Lung (tissue), 12 donors: Measurements from ENCODE around the gene NAA15. TPM values are rescaled to one million over a fixed set of nuclear protein-coding genes. Genes with fewer than 3 reads are reported as not detected.
"Not testable (repeated sequence)": the region's sequence is repeated elsewhere in the genome, so short reads cannot be mapped to it uniquely, and the experiment has no call there.

ENCODE experiments used
- ATAC-seq: fragments of 200-7000 bp; cut with Tn5 transposase; one replicate; pipeline ENCODE4 v1.9.1; 2020; ENCODE audit warnings: moderate number of reproducible peaks; ENCODE audit not compliant: insufficient read depth, low FRiP score
- DNase-seq, 3 donors: peaks; one replicate each; pipeline ENCODE4 v3.0.0-alpha.2; 2013 to 2017
- H3K27ac ChIP-seq, 2 donors: one replicate each; pipeline ENCODE4 v1.5.1; 2013; ENCODE audit warnings: mild to moderate bottlenecking in 2 of 2, moderate library complexity in 2 of 2, control low read depth in 1 of 2, inconsistent platforms in 1 of 2, low read depth in 1 of 2, low read length in 1 of 2
- H3K27me3 ChIP-seq, 3 donors: one replicate each; pipeline ENCODE4 v1.5.1; 2013; ENCODE audit warnings: low read length in 2 of 3; ENCODE audit not compliant: control insufficient read depth in 3 of 3, insufficient read depth in 3 of 3
- H3K36me3 ChIP-seq, 4 donors: one replicate each; pipeline ENCODE4 v1.5.1; 2013; ENCODE audit warnings: low read length in 4 of 4, mild to moderate bottlenecking in 1 of 4, moderate library complexity in 1 of 4; ENCODE audit not compliant: control insufficient read depth in 4 of 4, insufficient read depth in 4 of 4
- H3K4me1 ChIP-seq, 5 donors: one replicate each; pipeline ENCODE4 v1.5.1; 2013; ENCODE audit warnings: low read length in 5 of 5, mild to moderate bottlenecking in 2 of 5, moderate library complexity in 1 of 5; ENCODE audit not compliant: control insufficient read depth in 5 of 5, insufficient read depth in 5 of 5
- H3K4me3 ChIP-seq: one replicate; pipeline ENCODE4 v1.5.1; 2013; ENCODE audit warnings: mild to moderate bottlenecking, control low read depth, moderate library complexity
- H3K9ac ChIP-seq, 2 donors: one replicate each; pipeline ENCODE4 v1.5.1; 2013; ENCODE audit warnings: low read length in 2 of 2, control low read depth in 1 of 2; ENCODE audit not compliant: insufficient read depth in 1 of 2
- H3K9me3 ChIP-seq, 4 donors: one replicate each; pipeline ENCODE4 v1.5.1; 2013; ENCODE audit warnings: low read length in 3 of 4, mild to moderate bottlenecking in 1 of 4, moderate library complexity in 1 of 4; ENCODE audit not compliant: control insufficient read depth in 4 of 4, insufficient read depth in 3 of 4
- WGBS, 2 donors: extraction: QIAGEN DNeasy Blood & Tissue Kit; methylation state at CpG; one replicate each; pipeline ENCODE4 v1.1.7; 2013; 5-methylcytosine and 5-hydroxymethylcytosine counted together
- polyA plus RNA-seq, 2 donors: library from polyadenylated mRNA; stranded (reverse); fragments of 200-250 nt; gene quantifications; one replicate each; pipeline ENCODE4 v1.2.1, GENCODE V29; 2013
- total RNA-seq, 2 donors: library from RNA; depleted of rRNA in 1 of 2; stranded (reverse); fragments of >200 nt in 1 of 2; gene quantifications; one replicate each; pipeline ENCODE4 v1.2.1, GENCODE V29; 2014 to 2021
- TF ChIP-seq, protein P1 (sequence below): IDR thresholded peaks from 2 replicates; pipeline ENCODE4 v1.5.1; 2012; ENCODE audit warnings: mild to moderate bottlenecking; ENCODE audit errors: control extremely low read depth, extremely low read depth
- donor health status: control.
- donor health status: control.
- donor health status: Bipolar disorder and iron deficiency.
- donor health status: healthy.
- donor health status: DM: yes; HTN: yes; CAD: no.

The NAA15 gene
- total and polyA plus RNA-seq, 4 donors, result 5.7 to 41.3 (median 22.8) TPM

DNA sequence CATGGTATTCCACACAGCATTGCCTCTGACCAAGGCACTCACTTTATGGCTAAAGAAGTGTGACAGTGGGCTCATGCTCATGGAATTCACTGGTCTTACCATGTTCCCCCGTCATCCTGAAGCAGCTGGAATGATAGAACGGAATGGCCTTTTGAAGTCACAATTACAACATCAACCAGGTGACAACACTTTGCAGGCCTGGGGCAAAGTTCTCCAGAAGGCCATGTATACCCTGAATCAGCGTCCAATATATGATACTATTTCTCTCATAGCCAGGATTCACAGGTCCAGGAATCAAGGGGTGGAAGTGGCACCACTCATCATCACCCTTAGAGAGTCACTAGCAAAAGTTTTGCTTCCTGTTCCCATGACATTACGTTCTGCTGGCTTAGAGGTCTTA, 145.8 kb downstream of the NAA15 start:
- DNase-seq, H3K9ac ChIP-seq, H3K4me3 ChIP-seq, H3K36me3 ChIP-seq, H3K9me3 ChIP-seq, H3K27ac ChIP-seq, ATAC-seq, H3K27me3 ChIP-seq, H3K4me1 ChIP-seq: not testable (repeated sequence)
- WGBS, 2 donors, result 83 to 90% methylated on average over 4 of the region's 4 CpGs

DNA sequence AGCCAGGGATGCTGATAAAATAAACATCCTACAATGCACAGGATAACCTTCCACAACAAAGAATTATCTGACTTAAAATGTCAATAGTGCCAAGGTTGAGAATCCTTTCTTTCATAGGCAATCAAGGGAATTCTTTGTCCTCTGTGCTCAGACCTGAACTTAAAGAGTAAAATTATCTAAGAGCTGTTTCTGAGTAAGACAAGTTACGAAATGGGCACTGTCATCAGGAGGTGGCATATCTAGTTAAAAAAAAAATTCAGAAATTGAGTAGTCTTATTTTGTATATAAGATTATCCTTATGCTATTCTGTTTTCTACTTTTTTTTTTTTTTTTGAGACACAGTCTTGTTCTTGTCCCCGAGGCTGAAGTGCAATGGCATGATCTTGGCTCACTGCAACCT, 149.3 kb downstream of the NAA15 start:
- no peaks in the 10 kb centered on the region for H3K27me3 ChIP-seq
- H3K36me3 ChIP-seq, result peaks cover 0 to 6% (median 3%) of the 10 kb centered on the region in 4 donors
- TF ChIP-seq, protein P1, sequence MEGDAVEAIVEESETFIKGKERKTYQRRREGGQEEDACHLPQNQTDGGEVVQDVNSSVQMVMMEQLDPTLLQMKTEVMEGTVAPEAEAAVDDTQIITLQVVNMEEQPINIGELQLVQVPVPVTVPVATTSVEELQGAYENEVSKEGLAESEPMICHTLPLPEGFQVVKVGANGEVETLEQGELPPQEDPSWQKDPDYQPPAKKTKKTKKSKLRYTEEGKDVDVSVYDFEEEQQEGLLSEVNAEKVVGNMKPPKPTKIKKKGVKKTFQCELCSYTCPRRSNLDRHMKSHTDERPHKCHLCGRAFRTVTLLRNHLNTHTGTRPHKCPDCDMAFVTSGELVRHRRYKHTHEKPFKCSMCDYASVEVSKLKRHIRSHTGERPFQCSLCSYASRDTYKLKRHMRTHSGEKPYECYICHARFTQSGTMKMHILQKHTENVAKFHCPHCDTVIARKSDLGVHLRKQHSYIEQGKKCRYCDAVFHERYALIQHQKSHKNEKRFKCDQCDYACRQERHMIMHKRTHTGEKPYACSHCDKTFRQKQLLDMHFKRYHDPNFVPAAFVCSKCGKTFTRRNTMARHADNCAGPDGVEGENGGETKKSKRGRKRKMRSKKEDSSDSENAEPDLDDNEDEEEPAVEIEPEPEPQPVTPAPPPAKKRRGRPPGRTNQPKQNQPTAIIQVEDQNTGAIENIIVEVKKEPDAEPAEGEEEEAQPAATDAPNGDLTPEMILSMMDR, result no peak
- H3K9me3 ChIP-seq, result peaks cover 0 to 2% (median 0%) of the 10 kb centered on the region in 4 donors
- no peak overlapping the region for H3K9ac ChIP-seq
- no peak for DNase-seq
- H3K4me3 ChIP-seq, result no peak overlapping the region
- H3K27ac ChIP-seq, result no peak overlapping the region
- no peak for ATAC-seq
- peaks cover 0 to 20% (median 4%) of the 10 kb centered on the region in 5 donors for H3K4me1 ChIP-seq
- WGBS, 2 donors, result 91 to 96% methylated on average over 2 of the region's 2 CpGs

DNA sequence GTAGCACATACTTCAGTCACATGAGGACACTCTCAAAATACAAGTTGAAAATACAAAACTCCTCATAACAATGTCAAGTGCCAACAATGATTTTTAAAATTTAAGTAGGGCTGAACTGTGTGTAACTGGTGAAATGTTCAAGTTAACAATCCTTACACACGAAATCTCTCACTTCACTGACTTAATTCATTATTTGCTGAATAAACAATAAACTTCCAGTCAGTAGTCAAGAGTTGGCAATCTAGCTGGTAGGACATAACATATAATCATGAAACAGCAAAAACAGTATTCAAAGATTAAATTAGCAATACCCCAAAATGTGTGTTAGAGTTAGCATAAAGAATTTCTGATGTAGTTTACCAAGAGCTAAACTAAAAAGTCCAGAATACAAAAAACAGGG, 150.7 kb downstream of the NAA15 start:
- no peaks in the 10 kb centered on the region for H3K9me3 ChIP-seq
- 76 to 89% methylated on average over 1 of the region's 1 CpG for WGBS, 2 donors
- H3K9ac ChIP-seq, result peak overlapping the region; percentile 3 to 83
- DNase-seq, result no peak
- H3K36me3 ChIP-seq, result peaks cover 0 to 6% (median 3%) of the 10 kb centered on the region in 4 donors
- H3K27ac ChIP-seq, result no peak overlapping the region
- peaks cover 2 to 31% (median 13%) of the 10 kb centered on the region in 5 donors for H3K4me1 ChIP-seq
- TF ChIP-seq, protein P1, result no peak
- H3K27me3 ChIP-seq, result no peaks in the 10 kb centered on the region
- H3K4me3 ChIP-seq, result no peak overlapping the region
- ATAC-seq, result no peak

DNA sequence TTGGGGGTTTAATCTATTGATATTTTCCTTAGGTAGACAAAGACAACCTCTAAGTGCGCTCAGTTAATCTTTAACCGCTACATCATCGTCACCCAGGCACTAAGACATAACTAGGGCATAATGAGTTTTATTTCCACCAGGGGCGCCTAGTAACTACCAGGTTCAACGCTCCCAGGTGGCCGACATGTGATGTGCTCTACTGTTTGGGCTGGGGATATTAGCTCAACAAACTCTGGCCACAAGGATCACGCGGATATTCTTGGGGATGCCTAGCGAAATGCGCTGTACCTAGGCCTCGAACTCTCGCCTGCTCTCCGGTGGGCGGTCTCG, 151.7 kb downstream of the NAA15 start:
- no peak for DNase-seq
- Histone ChIP-seq H3K9ac (peak overlapping the region; percentile 83 to 94), H3K4me3 (peak overlapping the region; percentile 92), H3K4me1 (peaks cover 2 to 34% (median 15%) of the 10 kb centered on the region in 5 donors), H3K9me3 (no peaks in the 10 kb centered on the region), H3K27me3 (no peaks in the 10 kb centered on the region), H3K36me3 (peaks cover 0 to 6% (median 3%) of the 10 kb centered on the region in 4 donors), H3K27ac (peak overlapping the region; percentile 96 to 98)
- TF ChIP-seq, protein P1, result no peak
- ATAC-seq, result no peak
- 1 to 3% methylated on average over 15 of the region's 15 CpGs for WGBS, 2 donors
